ENCODE measurements around the gene ATP8B4. TPM values are rescaled to one million over a fixed set of nuclear protein-coding genes. Genes with fewer than 3 reads are reported as not detected.
"Not testable (repeated sequence)": the region's sequence is repeated elsewhere in the genome, so short reads cannot be mapped to it uniquely, and the experiment has no call there.

ATP8B4 gene
- total RNA-seq, 1 donor from 2014 or later, result 31.5 TPM

- DNase-seq (ENCODE audit: low spot score), result no peak
Observed at GRCh38 chr15:50141856-50142255, 22.8 kb upstream of the ATP8B4 start.

- no peak for DNase-seq (ENCODE audit: low spot score)
Observed at GRCh38 chr15:50140983-50141382, 21.9 kb upstream of the ATP8B4 start.

- no peak for DNase-seq (ENCODE audit: low spot score)
Observed at GRCh38 chr15:50140098-50140497, 21.1 kb upstream of the ATP8B4 start.

GRCh38 chr15:50138391-50138790 is 19.4 kb upstream of the ATP8B4 start:
- no peak for DNase-seq (ENCODE audit: low spot score)

GRCh38 chr15:50137893-50138292 is 18.9 kb upstream of the ATP8B4 start:
- DNase-seq (ENCODE audit: low spot score), result no peak

GRCh38 chr15:50137330-50137761 is 18.3 kb upstream of the ATP8B4 start:
- DNase-seq (ENCODE audit: low spot score), result no peak

GRCh38 chr15:50135031-50135551 is 16.1 kb upstream of the ATP8B4 start:
- no peak for DNase-seq (ENCODE audit: low spot score)

- DNase-seq (ENCODE audit: low spot score), result no peak
Observed at GRCh38 chr15:50134524-50135024, 15.5 kb upstream of the ATP8B4 start.

- not testable (repeated sequence) for DNase-seq (ENCODE audit: low spot score)
Observed at GRCh38 chr15:50132251-50132984, 13.4 kb upstream of the ATP8B4 start.

GRCh38 chr15:50131617-50132016 is 12.6 kb upstream of the ATP8B4 start:
- no peak for DNase-seq (ENCODE audit: low spot score)

GRCh38 chr15:50128266-50128665 is 9.2 kb upstream of the ATP8B4 start:
- DNase-seq (ENCODE audit: low spot score), result no peak

GRCh38 chr15:50127255-50127777 is 8.3 kb upstream of the ATP8B4 start:
- DNase-seq (ENCODE audit: low spot score), result no peak

- DNase-seq (ENCODE audit: low spot score), result no peak
Observed at GRCh38 chr15:50126072-50126471, 7.0 kb upstream of the ATP8B4 start.

GRCh38 chr15:50124631-50125030 is 5.6 kb upstream of the ATP8B4 start:
- DNase-seq (ENCODE audit: low spot score), result no peak

GRCh38 chr15:50123861-50124557 is 5.0 kb upstream of the ATP8B4 start:
- DNase-seq (ENCODE audit: low spot score), result no peak

- DNase-seq (ENCODE audit: low spot score), result no peak
Observed at GRCh38 chr15:50120729-50121128, 1.7 kb upstream of the ATP8B4 start.

- no peak for DNase-seq (ENCODE audit: low spot score)
Observed at GRCh38 chr15:50117431-50118027, 1.5 kb downstream of the ATP8B4 start.

- no peak for DNase-seq (ENCODE audit: low spot score)
Observed at GRCh38 chr15:50116477-50116876, 2.6 kb downstream of the ATP8B4 start.

- no peak for DNase-seq (ENCODE audit: low spot score)
Observed at GRCh38 chr15:50113992-50114780, 4.8 kb downstream of the ATP8B4 start.

- DNase-seq (ENCODE audit: low spot score), result no peak
Observed at GRCh38 chr15:50113187-50113505, 5.9 kb downstream of the ATP8B4 start.
